Mucosa of stomach (tissue), 1 donor: ENCODE data around the gene FOXJ1.

ENCODE experiments used
- H3K27me3 ChIP-seq: one replicate; pipeline ENCODE4 v1.7.0; 2013; ENCODE audit warnings: mild to moderate bottlenecking, low read length; ENCODE audit not compliant: control insufficient read depth, insufficient read depth
- H3K36me3 ChIP-seq: one replicate; pipeline ENCODE4 v1.7.0; 2013; ENCODE audit warnings: low read length; ENCODE audit not compliant: control insufficient read depth, insufficient read depth
- H3K4me1 ChIP-seq: one replicate; pipeline ENCODE4 v1.7.0; 2013; ENCODE audit warnings: mild to moderate bottlenecking, low read length; ENCODE audit not compliant: control insufficient read depth, insufficient read depth
- H3K4me3 ChIP-seq: one replicate; pipeline ENCODE4 v1.7.0; 2013; ENCODE audit warnings: low read length
- H3K9ac ChIP-seq: one replicate; pipeline ENCODE4 v1.7.0; 2013; ENCODE audit warnings: mild to moderate bottlenecking, low read length, moderate library complexity
- H3K9me3 ChIP-seq: one replicate; pipeline ENCODE4 v1.7.0; 2013; ENCODE audit warnings: mild to moderate bottlenecking, low read length, moderate library complexity; ENCODE audit not compliant: control insufficient read depth
- donor health status: Pancreatic carcinoma.

FOXJ1 gene

DNA sequence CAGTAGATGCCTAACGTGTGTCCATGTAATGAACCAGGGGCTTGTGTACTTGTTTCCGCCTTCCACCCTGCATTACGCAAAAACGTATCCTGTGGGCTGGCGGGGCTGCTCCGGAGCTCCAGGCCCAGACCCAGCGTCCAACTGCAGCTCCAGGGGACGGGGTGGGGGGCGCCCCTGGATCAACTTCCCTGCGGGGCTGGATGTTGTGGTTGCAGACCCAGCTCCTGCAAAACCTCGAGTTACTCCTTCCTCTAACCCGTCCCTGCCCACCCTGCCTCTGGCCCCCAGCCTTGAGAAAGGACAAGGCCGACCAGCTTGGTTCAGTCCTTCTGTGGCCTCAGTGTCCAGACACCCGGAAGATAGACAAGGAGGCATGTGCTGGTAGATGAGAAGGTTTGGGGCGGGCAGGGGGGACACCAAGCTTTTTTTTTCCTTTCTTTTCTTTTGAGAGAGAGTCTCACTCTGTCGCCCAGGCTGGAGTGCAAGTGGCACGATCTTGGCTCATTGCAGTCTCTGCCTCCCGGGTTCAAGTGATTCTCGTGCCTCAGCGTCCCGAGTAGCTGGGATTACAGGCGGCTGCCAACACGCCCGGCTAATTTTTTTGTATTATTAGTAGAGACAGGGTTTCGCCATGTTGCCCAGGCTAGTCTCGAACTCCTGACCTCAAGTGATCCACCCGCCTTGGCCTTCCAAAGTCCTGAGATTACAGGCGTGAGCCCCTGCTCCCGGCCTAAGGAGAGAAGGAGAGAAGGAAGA lies 36.7 kb downstream of the FOXJ1 start:
- H3K36me3 ChIP-seq: peaks cover 6% of the 10 kb centered on the region
- peaks cover 26% of the 10 kb centered on the region for H3K4me1 ChIP-seq
- peak overlapping the region; percentile 87 for H3K9ac ChIP-seq
- H3K4me3 ChIP-seq: peak overlapping the region; percentile 92
- no peaks in the 10 kb centered on the region for H3K9me3 ChIP-seq
- H3K27me3 ChIP-seq: no peaks in the 10 kb centered on the region

DNA sequence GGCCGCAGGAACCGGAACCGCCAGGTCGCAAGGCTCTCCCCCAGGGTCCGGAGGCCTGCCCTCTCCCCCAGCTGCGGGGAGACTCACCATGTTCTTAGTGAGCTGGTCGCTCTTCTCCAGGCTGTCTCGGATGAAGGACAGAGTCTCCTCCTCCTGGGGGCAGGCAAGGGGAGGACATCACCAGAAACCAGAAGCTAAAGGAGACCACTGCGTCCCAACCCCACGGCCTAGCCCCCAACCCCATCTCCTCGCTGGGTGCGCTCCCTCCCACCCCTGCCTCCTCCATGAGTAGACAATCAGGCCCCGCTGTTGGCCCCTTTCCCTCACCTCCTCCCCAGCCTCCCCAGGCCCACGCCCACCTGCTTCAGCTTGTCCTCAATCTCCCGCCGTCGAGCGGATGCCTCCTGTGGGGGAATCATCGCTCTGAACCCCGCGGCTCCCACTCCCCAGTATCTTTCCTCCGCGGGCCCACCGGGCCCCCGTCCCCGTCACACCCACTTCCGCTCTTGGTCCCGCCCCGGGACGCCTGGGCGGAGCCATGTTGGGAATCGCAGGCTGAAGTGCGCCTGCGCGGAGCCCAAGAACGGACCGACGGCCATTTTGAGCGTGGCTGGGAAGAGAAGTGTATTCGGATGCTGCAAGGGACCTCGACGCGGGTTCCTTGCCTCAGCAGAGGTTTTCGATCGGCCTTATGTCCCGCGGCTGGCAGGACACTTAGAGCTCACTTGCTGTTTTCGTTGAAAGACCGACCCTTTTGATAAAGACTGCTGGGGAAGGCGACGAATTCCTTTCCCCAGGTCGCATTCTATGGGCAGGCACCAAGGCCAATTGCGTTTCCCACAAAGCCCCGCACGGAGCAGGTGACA lies 37.5 kb downstream of the FOXJ1 start, which contains the start of gene EXOC7:
TSS of gene EXOC7 (minus strand) at position 514 of the 866 bp plus-strand sequence. CDS start at position 419, 95 bp downstream.
- peak within 1 kb of the TSS; percentile 87 for H3K9ac ChIP-seq
- H3K4me3 ChIP-seq: peak within 1 kb of the TSS; percentile 92

DNA sequence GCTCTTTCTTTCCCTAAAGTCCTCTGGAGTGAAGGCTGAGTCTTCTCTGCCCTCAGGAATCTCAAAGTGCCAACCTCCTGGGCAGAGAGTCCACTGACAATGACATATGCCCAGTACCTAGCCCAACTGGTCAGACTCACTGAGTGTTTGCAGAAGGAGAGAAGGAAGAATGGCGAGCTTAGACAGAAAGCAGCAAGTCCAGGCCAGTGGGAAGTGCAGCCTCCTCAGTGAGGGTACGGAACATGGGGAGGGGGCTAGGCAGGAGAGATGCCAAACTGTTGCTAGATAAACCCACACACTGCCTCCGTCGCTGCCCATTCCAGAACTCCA lies 38.1 kb downstream of the FOXJ1 start:
- Histone ChIP-seq H3K4me3 (peak overlapping the region; percentile 92), H3K4me1 (peaks cover 26% of the 10 kb centered on the region), H3K36me3 (peaks cover 6% of the 10 kb centered on the region), H3K9me3 (no peaks in the 10 kb centered on the region), H3K9ac (peak overlapping the region; percentile 87), H3K27me3 (no peaks in the 10 kb centered on the region)

More for the DNA sequence above, 37.5 kb downstream of the FOXJ1 start, which contains the start of gene EXOC7:
- Histone ChIP-seq H3K36me3 (peaks cover 6% of the 10 kb centered on the region), H3K4me1 (peaks cover 26% of the 10 kb centered on the region), H3K9me3 (no peaks in the 10 kb centered on the region), H3K27me3 (no peaks in the 10 kb centered on the region)

DNA sequence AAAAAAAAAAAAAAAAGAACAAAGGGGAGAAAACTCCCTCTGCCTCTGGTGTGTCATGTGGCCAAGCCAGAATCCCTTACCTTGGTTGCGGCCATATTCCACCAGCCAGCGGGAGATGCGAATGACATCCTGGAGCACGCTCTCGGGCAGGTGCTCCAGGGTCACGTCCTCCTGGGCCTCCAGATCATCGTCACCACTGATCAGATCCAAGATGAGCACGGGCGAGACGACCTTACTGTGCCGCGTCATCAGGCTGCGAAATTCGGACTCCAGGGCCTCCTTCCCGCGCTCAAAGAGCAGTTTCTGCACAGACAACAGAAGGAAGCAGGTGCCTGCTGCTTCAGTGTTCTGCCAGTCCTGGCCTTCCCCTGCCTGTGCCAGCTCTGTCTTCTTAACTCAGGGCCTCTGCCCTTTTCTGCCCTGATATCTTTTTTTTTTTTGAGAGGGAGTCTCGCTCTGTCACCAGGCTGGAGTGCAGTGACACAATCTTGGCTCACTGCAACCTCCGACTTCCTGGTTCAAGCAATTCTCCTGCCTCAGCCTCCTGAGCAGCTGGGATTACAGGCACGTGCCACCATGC lies 43.2 kb downstream of the FOXJ1 start:
- Histone ChIP-seq H3K27me3 (no peaks in the 10 kb centered on the region), H3K9ac (no peak overlapping the region), H3K9me3 (no peaks in the 10 kb centered on the region), H3K36me3 (peaks cover 12% of the 10 kb centered on the region), H3K4me1 (peaks cover 3% of the 10 kb centered on the region), H3K4me3 (no peak overlapping the region)

DNA sequence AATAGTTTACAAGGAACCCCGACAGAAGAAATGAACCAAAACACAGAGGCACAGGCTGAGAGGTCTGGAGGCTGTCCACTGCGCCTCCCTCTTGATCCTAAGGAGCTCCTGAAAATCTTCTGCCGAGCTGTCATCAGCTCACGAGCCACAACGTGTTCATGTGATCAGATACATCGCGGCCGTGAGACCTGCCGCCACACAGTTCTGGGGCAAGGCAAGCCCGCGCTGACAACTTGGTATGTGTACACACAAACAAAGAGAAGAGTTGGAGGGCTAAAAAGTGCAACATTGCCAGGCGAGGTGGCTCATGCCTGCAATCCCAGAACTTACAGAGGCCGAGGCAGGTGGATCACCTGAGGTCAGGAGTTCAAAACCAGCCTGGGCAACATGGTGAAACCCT lies 45.1 kb downstream of the FOXJ1 start:
- Histone ChIP-seq H3K27me3 (no peaks in the 10 kb centered on the region), H3K36me3 (peaks cover 6% of the 10 kb centered on the region), H3K9ac (no peak overlapping the region)

DNA sequence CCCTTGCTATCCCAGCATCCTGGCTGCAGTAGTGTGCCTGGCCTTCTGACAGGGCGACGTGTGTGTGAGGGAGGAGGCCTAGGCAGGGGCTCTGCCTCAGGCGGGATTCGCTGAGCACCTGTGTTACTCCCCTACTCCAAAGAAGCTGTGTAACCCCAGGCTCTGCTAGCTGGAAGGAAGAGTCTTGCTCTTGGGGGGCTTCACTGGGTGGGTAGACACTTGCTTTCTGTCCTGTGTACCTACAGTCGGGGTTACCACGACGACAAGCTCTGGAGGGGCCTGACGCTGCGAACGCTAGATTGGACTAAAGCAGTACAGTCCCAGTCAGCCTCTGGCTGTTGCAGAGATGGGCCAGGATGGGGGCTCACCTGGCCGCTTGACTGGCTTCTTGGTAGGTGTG lies 47.0 kb downstream of the FOXJ1 start:
- Histone ChIP-seq H3K4me3 (no peak overlapping the region), H3K4me1 (no peaks in the 10 kb centered on the region), H3K27me3 (no peaks in the 10 kb centered on the region), H3K36me3 (peaks cover 6% of the 10 kb centered on the region), H3K9me3 (no peaks in the 10 kb centered on the region), H3K9ac (no peak overlapping the region)

More for the DNA sequence above, 45.1 kb downstream of the FOXJ1 start:
- H3K4me1 ChIP-seq: no peaks in the 10 kb centered on the region
- H3K9me3 ChIP-seq: no peaks in the 10 kb centered on the region
- no peak overlapping the region for H3K4me3 ChIP-seq

DNA sequence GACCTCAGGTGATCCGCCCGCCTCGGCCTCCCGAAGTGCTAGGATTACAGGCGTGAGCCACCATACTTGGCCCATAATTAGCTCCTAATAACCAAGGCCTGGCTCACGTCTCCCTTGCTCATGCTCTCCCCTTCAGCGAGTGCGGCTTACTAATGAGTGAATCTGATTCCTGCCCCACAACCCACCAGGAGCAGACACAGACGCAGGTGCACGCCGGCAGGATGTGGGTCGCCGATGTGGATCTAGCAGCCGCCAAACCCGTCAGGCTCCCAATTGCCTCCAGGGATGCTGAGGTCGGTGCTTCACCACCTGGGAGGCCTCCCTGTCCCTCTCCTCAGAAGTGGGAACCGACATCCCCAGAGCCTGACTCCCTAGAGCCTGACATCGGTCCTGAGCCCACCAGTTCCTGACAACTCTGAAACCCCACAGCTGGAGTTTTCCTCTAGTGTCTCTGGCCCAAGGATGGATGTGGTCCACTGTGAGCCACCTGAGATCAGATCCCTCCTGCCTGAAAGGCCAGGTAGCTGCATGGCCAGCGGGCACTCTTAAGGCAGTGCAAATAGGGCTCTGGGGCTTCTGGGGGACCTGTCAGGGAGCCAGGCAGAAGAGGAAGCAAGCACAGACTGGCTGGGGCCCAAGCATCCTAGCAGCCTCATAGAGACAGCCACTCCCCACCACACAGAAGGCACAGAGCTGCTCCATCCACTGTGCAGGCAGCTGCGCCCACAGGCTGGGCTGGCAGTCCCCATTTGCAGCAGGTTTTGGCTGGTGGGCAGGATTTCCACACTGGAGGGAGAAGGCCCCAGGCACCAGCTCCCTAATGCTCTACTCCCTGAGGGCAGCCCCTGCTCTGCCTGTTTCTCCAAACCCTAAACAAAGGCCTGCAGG lies 48.3 kb downstream of the FOXJ1 start:
- Histone ChIP-seq H3K4me3 (no peak overlapping the region), H3K4me1 (no peaks in the 10 kb centered on the region), H3K9ac (no peak overlapping the region), H3K36me3 (peaks cover 6% of the 10 kb centered on the region), H3K27me3 (no peaks in the 10 kb centered on the region), H3K9me3 (no peaks in the 10 kb centered on the region)

DNA sequence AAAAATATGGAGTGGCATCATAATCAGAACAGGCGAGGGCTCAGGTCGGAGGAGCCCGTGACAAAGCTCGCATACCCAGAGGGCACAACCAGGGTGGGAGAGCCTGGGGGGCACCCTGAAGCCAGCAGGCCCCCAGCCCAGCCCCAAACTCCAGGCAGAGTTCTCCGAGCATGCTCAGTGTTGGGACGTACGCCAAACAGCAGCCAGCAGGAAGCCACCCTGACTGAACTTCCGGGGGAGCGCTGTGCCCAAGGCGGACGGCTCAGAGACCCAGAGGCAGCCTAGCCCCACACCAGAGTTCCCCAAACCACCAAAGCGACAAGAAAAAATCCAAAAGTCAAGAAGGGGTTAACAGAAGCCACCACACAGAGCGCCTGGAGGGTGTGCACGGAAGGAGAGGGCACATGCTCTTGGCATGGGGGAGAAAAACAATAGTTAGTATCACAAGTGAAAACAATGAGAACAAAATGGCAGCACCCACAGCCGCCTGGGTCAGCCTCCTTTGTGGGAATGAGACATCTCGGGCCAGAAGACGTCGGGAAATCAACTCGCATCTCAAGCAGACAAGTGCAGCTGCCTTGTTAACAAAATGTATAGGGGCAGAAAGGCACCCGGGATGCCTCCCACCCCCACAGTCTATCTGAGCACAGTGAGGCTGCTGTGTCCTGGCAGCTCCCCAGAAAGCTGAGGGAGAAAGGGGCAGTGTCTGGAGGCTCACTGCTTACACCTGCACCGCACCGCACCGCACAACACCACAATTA lies 49.3 kb downstream of the FOXJ1 start:
- Histone ChIP-seq H3K4me1 (no peaks in the 10 kb centered on the region), H3K9ac (no peak overlapping the region), H3K36me3 (peaks cover 6% of the 10 kb centered on the region), H3K4me3 (no peak overlapping the region), H3K9me3 (no peaks in the 10 kb centered on the region), H3K27me3 (no peaks in the 10 kb centered on the region)

DNA sequence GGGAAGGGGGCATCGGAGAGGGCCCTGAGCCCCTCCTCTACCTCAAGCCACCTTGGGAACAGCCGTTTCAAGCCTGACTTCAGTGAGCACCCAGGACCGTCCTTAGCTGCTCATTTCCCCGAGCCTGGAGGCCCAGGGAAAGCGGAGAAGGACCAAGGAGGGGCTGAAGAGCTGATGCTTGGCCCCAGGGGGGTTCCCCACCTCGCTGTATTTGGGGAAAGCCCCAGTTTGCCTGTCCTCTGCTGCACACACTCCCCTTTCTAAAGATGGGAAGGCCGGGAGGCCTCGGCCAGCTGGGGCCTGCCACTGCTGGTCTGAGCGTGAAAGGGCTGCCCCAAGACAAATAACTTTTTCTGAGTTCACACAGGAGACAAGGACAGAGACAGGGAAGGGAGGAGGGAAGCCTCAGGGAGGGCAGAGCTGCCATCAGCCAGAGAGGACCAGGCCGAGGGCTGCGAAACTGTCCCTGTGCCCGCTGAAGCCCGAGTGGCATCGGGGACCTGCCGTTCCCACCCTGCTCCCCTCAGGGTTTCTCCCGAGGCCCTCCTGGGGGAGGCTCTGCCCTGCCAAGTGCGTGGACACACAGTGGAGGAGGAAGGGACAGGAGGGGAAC lies 50.4 kb downstream of the FOXJ1 start:
- H3K9ac ChIP-seq: no peak overlapping the region

DNA sequence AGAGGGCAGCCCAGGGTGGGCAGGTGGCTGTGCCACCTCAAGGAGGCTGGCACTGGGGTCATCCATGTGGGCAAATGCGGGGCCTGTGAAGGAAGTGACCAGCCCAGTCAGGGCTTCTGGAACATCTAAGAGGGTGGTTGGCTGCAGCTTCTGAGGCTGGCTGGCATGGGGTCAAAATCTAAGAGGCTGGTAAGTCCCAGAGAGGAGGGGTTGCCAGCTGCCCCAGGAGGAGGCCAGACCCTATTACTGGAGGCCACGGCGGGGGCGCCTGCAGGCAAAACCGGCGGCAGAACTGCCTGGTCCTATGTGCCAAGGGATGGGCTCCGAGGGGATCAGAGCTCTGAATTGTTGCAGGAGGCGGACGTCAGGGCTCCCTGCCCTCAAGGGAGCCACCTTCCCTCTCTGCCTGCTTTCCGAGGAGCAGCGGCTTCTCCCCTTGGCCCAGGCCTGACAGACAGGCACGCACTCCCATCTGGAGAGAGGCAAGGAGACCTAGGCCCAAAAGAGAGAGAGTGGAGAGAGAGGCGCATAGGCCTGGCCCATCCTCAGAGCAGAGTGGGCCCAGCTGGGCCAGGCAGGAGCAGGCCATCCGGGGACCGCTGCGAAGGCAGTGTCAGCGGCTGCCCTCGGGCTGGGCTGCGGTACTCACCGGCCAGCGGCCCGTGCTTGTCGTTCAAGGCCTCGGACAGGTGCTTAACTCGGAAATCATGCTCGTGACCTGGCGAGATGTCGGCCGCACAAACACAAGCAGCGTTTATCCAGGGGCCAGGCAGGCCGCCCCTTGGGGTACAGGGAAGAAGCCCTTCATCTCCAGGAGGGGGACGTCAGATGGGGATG lies 51.1 kb downstream of the FOXJ1 start:
- no peaks in the 10 kb centered on the region for H3K4me1 ChIP-seq
- H3K9ac ChIP-seq: no peak overlapping the region
- H3K27me3 ChIP-seq: no peaks in the 10 kb centered on the region
- H3K36me3 ChIP-seq: peaks cover 8% of the 10 kb centered on the region
- H3K9me3 ChIP-seq: no peaks in the 10 kb centered on the region
- H3K4me3 ChIP-seq: no peak overlapping the region

More for the DNA sequence above, 50.4 kb downstream of the FOXJ1 start:
- no peaks in the 10 kb centered on the region for H3K9me3 ChIP-seq
- no peaks in the 10 kb centered on the region for H3K27me3 ChIP-seq
- peaks cover 8% of the 10 kb centered on the region for H3K36me3 ChIP-seq
- H3K4me1 ChIP-seq: no peaks in the 10 kb centered on the region
- no peak overlapping the region for H3K4me3 ChIP-seq
